ENCODE data around the gene S100B.
"Not testable (repeated sequence)": the region's sequence is repeated elsewhere in the genome, so short reads cannot be mapped to it uniquely, and the experiment has no call there.

The S100B gene

GRCh38 chr21:46585191-46585953 is 19.5 kb downstream of the S100B start:
- Histone ChIP-seq H3K4me3 (ENCODE audit: severe bottlenecking) (no peak overlapping the region), H3K36me3 (ENCODE audit: low read depth) (peaks cover 14% of the 10 kb centered on the region), H3K9me3 (ENCODE audit: severe bottlenecking) (peaks cover 16% of the 10 kb centered on the region), H3K4me1 (ENCODE audit: insufficient read depth, poor library complexity, severe bottlenecking) (peaks cover 9% of the 10 kb centered on the region), H3K27me3 (ENCODE audit: insufficient read depth, poor library complexity, severe bottlenecking) (no peaks in the 10 kb centered on the region), H3K27ac (ENCODE audit: poor library complexity, severe bottlenecking) (no peak overlapping the region)
- no peak for DNase-seq (ENCODE audit: low spot score)
- no peak for TF ChIP-seq CTCF (IDR thresholded peaks at IDR 0.05; ENCODE audit: poor library complexity, severe bottlenecking)
- peak; percentile 51 for ATAC-seq (ENCODE audit: low read depth)

GRCh38 chr21:46581780-46582307 is 23.0 kb downstream of the S100B start:
- TF ChIP-seq CTCF (IDR thresholded peaks at IDR 0.05; ENCODE audit: poor library complexity, severe bottlenecking) = no peak
- Histone ChIP-seq H3K36me3 (ENCODE audit: low read depth) (peaks cover 14% of the 10 kb centered on the region), H3K4me1 (ENCODE audit: insufficient read depth, poor library complexity, severe bottlenecking) (peaks cover 9% of the 10 kb centered on the region), H3K4me3 (ENCODE audit: severe bottlenecking) (no peak overlapping the region), H3K27me3 (ENCODE audit: insufficient read depth, poor library complexity, severe bottlenecking) (no peaks in the 10 kb centered on the region), H3K27ac (ENCODE audit: poor library complexity, severe bottlenecking) (no peak overlapping the region), H3K9me3 (ENCODE audit: severe bottlenecking) (peaks cover 21% of the 10 kb centered on the region)
- DNase-seq (ENCODE audit: low spot score) (no peak), ATAC-seq (ENCODE audit: low read depth) (no peak)

GRCh38 chr21:46579394-46579793 is 25.5 kb downstream of the S100B start:
- not testable (repeated sequence) for ATAC-seq (ENCODE audit: low read depth); H3K27ac ChIP-seq (ENCODE audit: poor library complexity, severe bottlenecking); H3K27me3 ChIP-seq (ENCODE audit: insufficient read depth, poor library complexity, severe bottlenecking); DNase-seq (ENCODE audit: low spot score); H3K4me3 ChIP-seq (ENCODE audit: severe bottlenecking); H3K4me1 ChIP-seq (ENCODE audit: insufficient read depth, poor library complexity, severe bottlenecking)
- peaks cover 14% of the 10 kb centered on the region for H3K36me3 ChIP-seq (ENCODE audit: low read depth)
- H3K9me3 ChIP-seq (ENCODE audit: severe bottlenecking) = peaks cover 21% of the 10 kb centered on the region

- not testable (repeated sequence) for H3K4me3 ChIP-seq (ENCODE audit: severe bottlenecking); H3K4me1 ChIP-seq (ENCODE audit: insufficient read depth, poor library complexity, severe bottlenecking); DNase-seq (ENCODE audit: low spot score); ATAC-seq (ENCODE audit: low read depth); H3K27ac ChIP-seq (ENCODE audit: poor library complexity, severe bottlenecking); H3K27me3 ChIP-seq (ENCODE audit: insufficient read depth, poor library complexity, severe bottlenecking)
- peaks cover 11% of the 10 kb centered on the region for H3K36me3 ChIP-seq (ENCODE audit: low read depth)
- peaks cover 11% of the 10 kb centered on the region for H3K9me3 ChIP-seq (ENCODE audit: severe bottlenecking)
These were observed 27.1 kb downstream of the S100B start for GRCh38 chr21:46577786-46578185.

- Histone ChIP-seq H3K4me1 (ENCODE audit: insufficient read depth, poor library complexity, severe bottlenecking) (no peaks in the 10 kb centered on the region), H3K9me3 (ENCODE audit: severe bottlenecking) (no peaks in the 10 kb centered on the region), H3K27me3 (ENCODE audit: insufficient read depth, poor library complexity, severe bottlenecking) (no peaks in the 10 kb centered on the region), H3K4me3 (ENCODE audit: severe bottlenecking) (no peak overlapping the region), H3K27ac (ENCODE audit: poor library complexity, severe bottlenecking) (no peak overlapping the region), H3K36me3 (ENCODE audit: low read depth) (peaks cover 39% of the 10 kb centered on the region)
- DNase-seq (ENCODE audit: low spot score) (no peak), ATAC-seq (ENCODE audit: low read depth) (no peak)
- TF ChIP-seq CTCF (IDR thresholded peaks at IDR 0.05; ENCODE audit: poor library complexity, severe bottlenecking) = no peak
These were observed 32.0 kb downstream of the S100B start for GRCh38 chr21:46572850-46573249.

- no peaks in the 10 kb centered on the region for H3K27me3 ChIP-seq (ENCODE audit: insufficient read depth, poor library complexity, severe bottlenecking)
- no peak for TF ChIP-seq CTCF (IDR thresholded peaks at IDR 0.05; ENCODE audit: poor library complexity, severe bottlenecking)
- H3K27ac ChIP-seq (ENCODE audit: poor library complexity, severe bottlenecking) = no peak overlapping the region
- no peaks in the 10 kb centered on the region for H3K4me1 ChIP-seq (ENCODE audit: insufficient read depth, poor library complexity, severe bottlenecking)
- no peak for ATAC-seq (ENCODE audit: low read depth)
- no peaks in the 10 kb centered on the region for H3K9me3 ChIP-seq (ENCODE audit: severe bottlenecking)
- no peak for DNase-seq (ENCODE audit: low spot score)
- peaks cover 48% of the 10 kb centered on the region for H3K36me3 ChIP-seq (ENCODE audit: low read depth)
- no peak overlapping the region for H3K4me3 ChIP-seq (ENCODE audit: severe bottlenecking)
These were observed 34.3 kb downstream of the S100B start for GRCh38 chr21:46570631-46571030.
